ENCODE results near the gene SKP2.

SKP2 gene

GRCh38 chr5:36151434-36152323 is at the start of gene SKP2, which contains the start of gene LMBRD2:
Gene SKP2 (plus strand): TSS chr5:36152111. CDS start chr5:36152263, 152 bp downstream.
Gene LMBRD2 (minus strand): TSS chr5:36151887. CDS start chr5:36143349, 8,538 bp downstream.
- H3K4me3 ChIP-seq (ENCODE audit: low read depth, low read length) = peak within 1 kb of the TSS; percentile 98
- TF ChIP-seq MYC (IDR thresholded peaks at IDR 0.05; ENCODE audit: low read depth, low read length) = peak; percentile 56; the same call in 1 of the 2 replicates
- no peak for TF ChIP-seq CTCF (IDR thresholded peaks at IDR 0.05; ENCODE audit: low read depth, low read length)
- no peak; the same call in 1 of the 2 replicates for TF ChIP-seq MAX (IDR thresholded peaks at IDR 0.05; ENCODE audit: low read depth, low read length)
- peak; percentile 96 for TF ChIP-seq POLR2A (IDR thresholded peaks at IDR 0.05; ENCODE audit: extremely low read depth, insufficient read length)
- DNase-seq (ENCODE audit: low read depth) = peak; percentile 99

- TF ChIP-seq MAX (IDR thresholded peaks at IDR 0.05; ENCODE audit: low read depth, low read length) = no peak
- TF ChIP-seq MYC (IDR thresholded peaks at IDR 0.05; ENCODE audit: low read depth, low read length) = no peak
- TF ChIP-seq CTCF (IDR thresholded peaks at IDR 0.05; ENCODE audit: low read depth, low read length) = no peak
- TF ChIP-seq POLR2A (IDR thresholded peaks at IDR 0.05; ENCODE audit: extremely low read depth, insufficient read length) = no peak
- no peak for DNase-seq (ENCODE audit: low read depth)
- no peak overlapping the region for H3K4me3 ChIP-seq (ENCODE audit: low read depth, low read length)
Measured at GRCh38 chr5:36105819-36106218, 46.1 kb upstream of the SKP2 start.

GRCh38 chr5:36108758-36109460 is 43.0 kb upstream of the SKP2 start:
- DNase-seq (ENCODE audit: low read depth) = no peak
- no peak overlapping the region for H3K4me3 ChIP-seq (ENCODE audit: low read depth, low read length)
- TF ChIP-seq MYC (IDR thresholded peaks at IDR 0.05; ENCODE audit: low read depth, low read length) (no peak), CTCF (IDR thresholded peaks at IDR 0.05; ENCODE audit: low read depth, low read length) (no peak), POLR2A (IDR thresholded peaks at IDR 0.05; ENCODE audit: extremely low read depth, insufficient read length) (no peak), MAX (IDR thresholded peaks at IDR 0.05; ENCODE audit: low read depth, low read length) (no peak)

- TF ChIP-seq CTCF (IDR thresholded peaks at IDR 0.05; ENCODE audit: low read depth, low read length) = no peak
- no peak for TF ChIP-seq MAX (IDR thresholded peaks at IDR 0.05; ENCODE audit: low read depth, low read length)
- TF ChIP-seq POLR2A (IDR thresholded peaks at IDR 0.05; ENCODE audit: extremely low read depth, insufficient read length) = no peak
- no peak for TF ChIP-seq MYC (IDR thresholded peaks at IDR 0.05; ENCODE audit: low read depth, low read length)
- no peak for DNase-seq (ENCODE audit: low read depth)
- H3K4me3 ChIP-seq (ENCODE audit: low read depth, low read length) = no peak overlapping the region
Measured at GRCh38 chr5:36111238-36111637, 40.7 kb upstream of the SKP2 start.

- TF ChIP-seq CTCF (IDR thresholded peaks at IDR 0.05; ENCODE audit: low read depth, low read length) (no peak), POLR2A (IDR thresholded peaks at IDR 0.05; ENCODE audit: extremely low read depth, insufficient read length) (no peak), MYC (IDR thresholded peaks at IDR 0.05; ENCODE audit: low read depth, low read length) (no peak), MAX (IDR thresholded peaks at IDR 0.05; ENCODE audit: low read depth, low read length) (no peak)
- DNase-seq (ENCODE audit: low read depth) = no peak
- no peak overlapping the region for H3K4me3 ChIP-seq (ENCODE audit: low read depth, low read length)
Measured at GRCh38 chr5:36125868-36126267, 26.0 kb upstream of the SKP2 start.
